Heart right ventricle (tissue), 12 donors: ENCODE data around the gene MACIR. TPM values are rescaled to one million over a fixed set of nuclear protein-coding genes. Genes with fewer than 3 reads are reported as not detected.

Experiments
- polyA plus RNA-seq, 2 donors: library from polyadenylated mRNA; stranded (reverse); fragments of 200-250 nt; gene quantifications; one replicate each; pipeline ENCODE4 v1.2.3, GENCODE V29; 2013
- total RNA-seq, 10 donors: library from RNA; stranded (reverse); fragmentation: NEBNext Ultra II Directional in 3 of 10; extraction: Animal tissue kit (Norgen Biotek cat#: 25700) in 3 of 10; gene quantifications; one replicate each; pipeline versions ENCODE4 v1.2.1 to v1.2.4, GENCODE V29; 2021 to 2023
- donor health status: ischemic (EF 13 %, LVEDD 7.1; RV severe dilation, severe dysfunction).
- donor health status: healthy with polysubstance abuse.
- donor health status: DM: no; HTN: yes; CAD: no.
- donor health status: DM: no; HTN: no; CAD: no.
- donor health status: ischemic (EF 25% LVEDD 6.9; RV normal size, moderate dysfunction).
- donor health status: ischemic (EF 25% LVEDD 5.7; RV mildly dilated, moderate dysfunction).
- donor health status: healthy.
- donor health status: nonischemic (EF 11% LVEDD 7.7; RV severe dilation, severe dysfunction).
- donor health status: DM: yes; HTN: yes; CAD: no.
- donor health status: PGD.
- donor health status: ischemic (EF 29% LVEDD 5.4; RV normal size, mild dysfunction).
- donor health status: nonischemic (EF 23%, LVEDD 6.1; RV moderate dilation, normal function).

Gene MACIR
- total and polyA plus RNA-seq, 12 donors = 1.8 to 5.1 (median 3.8) TPM

Other genes starting within 250 kb of the MACIR start
- 10 to 100 TPM; 12.0 to 19.7 (median 13.7) TPM for gene GIN1, start 138.6 kb upstream of the MACIR start, total RNA-seq
- 1 to 10 TPM; 5.6 to 7.1 TPM for gene GIN1, start 138.6 kb upstream of the MACIR start, polyA plus RNA-seq
- 10 to 100 TPM; 30.8 to 72.9 (median 35.6) TPM for gene PPIP5K2, start 138.5 kb upstream of the MACIR start, total RNA-seq
- 10 to 100 TPM; 17.1 to 44.0 TPM for gene PPIP5K2, start 138.5 kb upstream of the MACIR start, polyA plus RNA-seq